Measurements from ENCODE around the gene YJEFN3.
A peak's percentile ranks its signal among the peaks of the same experiment; 100 is the strongest.

YJEFN3 gene

GRCh38 chr19:19552798-19553197 is 24.1 kb downstream of the YJEFN3 start:
- DNase-seq (ENCODE audit: low read depth in 2 of 2) = no peak

- no peak for DNase-seq (ENCODE audit: low read depth in 2 of 2)
Observed at GRCh38 chr19:19553670-19554069, 25.0 kb downstream of the YJEFN3 start.

GRCh38 chr19:19554074-19555023 is 25.6 kb downstream of the YJEFN3 start:
- peak in 1 of 2 donors; percentile 24 for DNase-seq (ENCODE audit: low read depth in 2 of 2)

GRCh38 chr19:19558055-19558454 is 29.3 kb downstream of the YJEFN3 start:
- DNase-seq (ENCODE audit: low read depth in 2 of 2) = no peak

GRCh38 chr19:19558636-19559035 is 29.9 kb downstream of the YJEFN3 start:
- DNase-seq (ENCODE audit: low read depth in 2 of 2) = no peak

- DNase-seq (ENCODE audit: low read depth in 2 of 2) = no peak
Observed at GRCh38 chr19:19559931-19560330, 31.2 kb downstream of the YJEFN3 start.

GRCh38 chr19:19561946-19562664 is 33.4 kb downstream of the YJEFN3 start:
- DNase-seq (ENCODE audit: low read depth in 2 of 2) = no peak

GRCh38 chr19:19562665-19563347 is 34.1 kb downstream of the YJEFN3 start:
- DNase-seq (ENCODE audit: low read depth in 2 of 2) = peak in 1 of 2 donors; percentile 32

- DNase-seq (ENCODE audit: low read depth in 2 of 2) = no peak
Observed at GRCh38 chr19:19563348-19563848, 34.7 kb downstream of the YJEFN3 start.

GRCh38 chr19:19566306-19566705 is 37.6 kb downstream of the YJEFN3 start:
- no peak for DNase-seq (ENCODE audit: low read depth in 2 of 2)

GRCh38 chr19:19567391-19567790 is 38.7 kb downstream of the YJEFN3 start:
- DNase-seq (ENCODE audit: low read depth in 2 of 2) = no peak

GRCh38 chr19:19568802-19569756 is 40.4 kb downstream of the YJEFN3 start:
- DNase-seq (ENCODE audit: low read depth in 2 of 2) = no peak

GRCh38 chr19:19570571-19570970 is 41.9 kb downstream of the YJEFN3 start:
- no peak for DNase-seq (ENCODE audit: low read depth in 2 of 2)

- no peak for DNase-seq (ENCODE audit: low read depth in 2 of 2)
Observed at GRCh38 chr19:19571071-19571786, 42.5 kb downstream of the YJEFN3 start.

- DNase-seq (ENCODE audit: low read depth in 2 of 2) = no peak
Observed at GRCh38 chr19:19575411-19575810, 46.7 kb downstream of the YJEFN3 start.

- no peak for DNase-seq (ENCODE audit: low read depth in 2 of 2)
Observed at GRCh38 chr19:19578252-19578651, 49.5 kb downstream of the YJEFN3 start.

GRCh38 chr19:19579533-19580361 is 51.0 kb downstream of the YJEFN3 start:
- no peak for DNase-seq (ENCODE audit: low read depth in 2 of 2)

GRCh38 chr19:19580418-19580817 is 51.7 kb downstream of the YJEFN3 start:
- DNase-seq (ENCODE audit: low read depth in 2 of 2) = no peak

- no peak for DNase-seq (ENCODE audit: low read depth in 2 of 2)
Observed at GRCh38 chr19:19581391-19581790, 52.7 kb downstream of the YJEFN3 start.

Data from stimulated activated CD8-positive, alpha-beta memory T cell treated with anti-CD3 and anti-CD28 coated beads, Interleukin-15, amount 100 ng/mL, for 4 hours (primary cell).